HepG2 (cell line): Measurements from ENCODE around the gene SMYD4. TPM values are rescaled to one million over a fixed set of nuclear protein-coding genes. Genes with fewer than 3 reads are reported as not detected.

Experiments used
- CENPBD1 ChIP-seq: sonication (generic); formaldehyde crosslinking; IDR thresholded peaks from 2 replicates; pipeline ENCODE4 v1.8.0; 2022; ENCODE audit warnings: missing genetic modification reagents, low read depth, mild to moderate bottlenecking, borderline replicate concordance
- CHD2 ChIP-seq: IDR thresholded peaks from 2 replicates; pipeline ENCODE4 v1.6.1; 2011; ENCODE audit warnings: low read depth, low read length, improper control_type of control experiment
- GLMP ChIP-seq: sonication (generic); formaldehyde crosslinking; IDR thresholded peaks from 2 replicates; pipeline ENCODE4 v1.9.0; 2021; ENCODE audit warnings: missing genetic modification reagents, mild to moderate bottlenecking, borderline replicate concordance
- GMEB2 ChIP-seq: IDR thresholded peaks from 2 replicates; pipeline ENCODE4 v1.6.1; 2016; ENCODE audit warnings: missing biosample characterization, missing genetic modification reagents, low read depth
- HIC2 ChIP-seq: sonication (generic); formaldehyde crosslinking; IDR thresholded peaks from 2 replicates; pipeline ENCODE4 v1.9.0; 2022; ENCODE audit warnings: low read depth, missing genetic modification reagents
- HOMEZ ChIP-seq: IDR thresholded peaks from 2 replicates; pipeline ENCODE4 v1.6.1; 2016; ENCODE audit warnings: low read depth
- SIX1 ChIP-seq: sonication (generic); formaldehyde crosslinking; IDR thresholded peaks from 2 replicates; pipeline ENCODE4 v1.4.0; 2020; ENCODE audit warnings: missing genetic modification reagents, borderline replicate concordance
- ZC3H4 ChIP-seq: sonication (generic); formaldehyde crosslinking; IDR thresholded peaks from 2 replicates; pipeline ENCODE4 v1.4.0; 2020; ENCODE audit warnings: missing genetic modification reagents, borderline replicate concordance
- ZMYM2 ChIP-seq: sonication (generic); formaldehyde crosslinking; IDR thresholded peaks from 2 replicates; pipeline ENCODE4 v1.8.0; 2022; ENCODE audit warnings: mild to moderate bottlenecking, missing genetic modification reagents
- ZNF10 ChIP-seq: sonication (generic); formaldehyde crosslinking; IDR thresholded peaks from 2 replicates; pipeline ENCODE4 v1.4.0; 2020; ENCODE audit warnings: mild to moderate bottlenecking, low read depth, missing genetic modification reagents, borderline replicate concordance
- ZNF292 ChIP-seq: sonication (generic); formaldehyde crosslinking; IDR thresholded peaks from 2 replicates; pipeline ENCODE4 v1.8.1; 2022; ENCODE audit warnings: mild to moderate bottlenecking, low read depth, missing genetic modification reagents, borderline replicate concordance
- ZNF343 ChIP-seq: sonication (generic); formaldehyde crosslinking; IDR thresholded peaks from 2 replicates; pipeline ENCODE4 v1.4.0; 2020; ENCODE audit warnings: mild to moderate bottlenecking, missing genetic modification reagents
- ZNF414 ChIP-seq: sonication (generic); formaldehyde crosslinking; IDR thresholded peaks from 2 replicates; pipeline ENCODE4 v1.5.0; 2020; ENCODE audit warnings: missing genetic modification reagents
- ZNF740 ChIP-seq: sonication (generic); formaldehyde crosslinking; IDR thresholded peaks from 2 replicates; pipeline ENCODE4 v1.4.0; 2020; ENCODE audit warnings: missing genetic modification reagents
- polyA plus RNA-seq, 8 experiments: library from polyadenylated mRNA; depleted of rRNA in 3 of 8; stranded (reverse) in 7 of 8; unstranded in 1 of 8; fragments of >200 nt; fragmentation: Illumina TruSeq in 4 of 8; extraction: Trizol in 4 of 8; gene quantifications; 2 replicates each; pipeline versions ENCODE4 v1.2.1 to v1.2.3, GENCODE V29; 2011 to 2016; ENCODE audit warnings: low read depth in 4 of 8, missing spikeins in 1 of 8, mixed read lengths in 1 of 8; ENCODE audit not compliant: insufficient read depth in 1 of 8
- total RNA-seq, 5 experiments: library from RNA; depleted of rRNA; stranded (reverse); fragments of >200 nt; fragmentation: Illumina TruSeq; extraction: Trizol; gene quantifications; 2 replicates each; pipeline ENCODE4 v1.2.3, GENCODE V29; 2016; ENCODE audit warnings: low read depth in 1 of 5

SMYD4 gene
- total and polyA plus RNA-seq, 2 of the 13 experiments (the other 11 are each of a cell fraction or from before 2014, with no cell fraction given) = 7.4 to 11.3 TPM

GRCh38 chr17:1736348-1737281, 93.1 kb downstream of the SMYD4 start (continued):
- TF ChIP-seq HOMEZ (peak; percentile 70; the same call in 1 of the 2 replicates), ZNF10 (CRISPR knock-in tag) (no peak), ZNF414 (CRISPR knock-in tag) (peak; percentile 69), ZNF343 (CRISPR knock-in tag) (no peak; the same call in 1 of the 2 replicates), CHD2 (peak; percentile 57; the same call in 1 of the 2 replicates), ZNF292 (peak; percentile 92; the same call in 1 of the 2 replicates), ZC3H4 (no peak), ZNF740 (peak; percentile 20; the same call in 1 of the 2 replicates), SIX1 (CRISPR knock-in tag) (peak; percentile 76; the same call in 1 of the 2 replicates), GMEB2 (CRISPR knock-in tag) (no peak), HIC2 (CRISPR knock-in tag) (peak; percentile 96), CENPBD1 (CRISPR knock-in tag) (no peak), ZMYM2 (CRISPR knock-in tag) (peak; percentile 87), GLMP (CRISPR knock-in tag) (no peak)
